ENCODE data around the gene IER3.
"Not testable (repeated sequence)": the region's sequence is repeated elsewhere in the genome, so short reads cannot be mapped to it uniquely, and the experiment has no call there.

The IER3 gene

GRCh38 chr6:30722280-30723112, 21.9 kb downstream of the IER3 start:
- DNase-seq, result peak; percentile 87

- not testable (repeated sequence) for DNase-seq
These were observed 22.4 kb downstream of the IER3 start for GRCh38 chr6:30722025-30722279.

- peak; percentile 96 for DNase-seq
These were observed 22.9 kb downstream of the IER3 start for GRCh38 chr6:30721198-30722024.

- DNase-seq, result peak; percentile 58
These were observed 23.6 kb downstream of the IER3 start for GRCh38 chr6:30720738-30721197.

- DNase-seq, result peak; percentile 95
These were observed 24.3 kb downstream of the IER3 start, which contains the start of gene TUBB for GRCh38 chr6:30719791-30720737. TUBB (plus strand) TSS chr6:30720352; CDS start chr6:30720507, 155 bp downstream.

GRCh38 chr6:30719356-30719755, 25.0 kb downstream of the IER3 start:
- no peak for DNase-seq

GRCh38 chr6:30717845-30718720, 26.3 kb downstream of the IER3 start:
- not testable (repeated sequence) for DNase-seq

GRCh38 chr6:30717129-30717844, 27.1 kb downstream of the IER3 start, which contains the start of gene MDC1:
MDC1 (minus strand) TSS chr6:30717281; CDS start chr6:30715175, 2,106 bp downstream.
- DNase-seq, result peak; percentile 100

- DNase-seq, result no peak
These were observed 27.5 kb downstream of the IER3 start for GRCh38 chr6:30716879-30717128.

GRCh38 chr6:30714263-30714662, 30.1 kb downstream of the IER3 start:
- no peak for DNase-seq

GRCh38 chr6:30712441-30712945, 31.9 kb downstream of the IER3 start:
- DNase-seq, result no peak

- DNase-seq, result no peak
These were observed 32.5 kb downstream of the IER3 start for GRCh38 chr6:30711758-30712380.

GRCh38 chr6:30709101-30709868, 35.1 kb downstream of the IER3 start:
- no peak for DNase-seq

GRCh38 chr6:30707281-30707850, 37.0 kb downstream of the IER3 start:
- DNase-seq, result no peak

GRCh38 chr6:30705620-30706019, 38.7 kb downstream of the IER3 start:
- DNase-seq, result no peak

GRCh38 chr6:30703821-30704220, 40.5 kb downstream of the IER3 start:
- no peak for DNase-seq

GRCh38 chr6:30703011-30703410, 41.3 kb downstream of the IER3 start:
- DNase-seq, result no peak

GRCh38 chr6:30700340-30700739, 44.0 kb downstream of the IER3 start:
- DNase-seq, result no peak

- no peak for DNase-seq
These were observed 47.9 kb downstream of the IER3 start for GRCh38 chr6:30696432-30696831.
